Cardiac septum (tissue), 1 donor: ENCODE data around the gene POLA2. TPM values are rescaled to one million over a fixed set of nuclear protein-coding genes. Genes with fewer than 3 reads are reported as not detected.
"Not testable (repeated sequence)": the region's sequence is repeated elsewhere in the genome, so short reads cannot be mapped to it uniquely, and the experiment has no call there.

Experiments used
- DNase-seq: peaks from one replicate; pipeline ENCODE4 v3.0.0-alpha.2; 2020; ENCODE audit warnings: low spot score
- intact Hi-C: fragments of 100-400 bp; cut with DNase I; formaldehyde crosslinking; loops from one replicate; pipeline ENCODE4 v1.14.0; 2022
- total RNA-seq: library from RNA; stranded (reverse); fragmentation: NEBNext Ultra II Directional; extraction: Animal tissue kit (Norgen Biotek cat#: 25700); gene quantifications from one replicate; pipeline ENCODE4 v1.2.1, GENCODE V29; 2021
- donor health status: DM: no; HTN: no; CAD: no.

POLA2 gene
- total RNA-seq, 1 donor from 2014 or later: 3.5 TPM

- intact Hi-C loops, DNase-seq: not testable (repeated sequence)
These were observed 23.5 kb upstream of the POLA2 start for GRCh38 chr11:65238302-65238701.

DNA sequence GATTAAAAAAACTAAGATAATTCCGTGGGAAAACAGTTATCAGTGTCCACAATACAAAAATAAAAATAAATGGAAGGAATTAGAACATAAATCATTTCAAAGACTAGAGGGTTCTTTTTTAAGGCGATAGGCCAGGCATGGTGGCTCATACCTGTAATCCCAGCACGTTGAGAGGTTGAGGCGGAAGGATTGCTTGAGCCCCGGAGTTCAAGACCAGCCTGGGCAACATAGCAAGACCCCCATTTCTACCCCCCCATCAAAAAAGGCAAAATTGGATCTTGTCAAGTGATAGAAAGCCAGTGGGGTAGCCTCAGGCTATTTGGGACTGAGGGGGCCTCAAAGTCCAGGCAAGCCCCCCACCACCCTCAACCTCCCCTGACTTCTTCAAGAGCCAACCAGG lies 20.6 kb upstream of the POLA2 start:
- intact Hi-C loops: no loop called here
- no peak for DNase-seq

DNA sequence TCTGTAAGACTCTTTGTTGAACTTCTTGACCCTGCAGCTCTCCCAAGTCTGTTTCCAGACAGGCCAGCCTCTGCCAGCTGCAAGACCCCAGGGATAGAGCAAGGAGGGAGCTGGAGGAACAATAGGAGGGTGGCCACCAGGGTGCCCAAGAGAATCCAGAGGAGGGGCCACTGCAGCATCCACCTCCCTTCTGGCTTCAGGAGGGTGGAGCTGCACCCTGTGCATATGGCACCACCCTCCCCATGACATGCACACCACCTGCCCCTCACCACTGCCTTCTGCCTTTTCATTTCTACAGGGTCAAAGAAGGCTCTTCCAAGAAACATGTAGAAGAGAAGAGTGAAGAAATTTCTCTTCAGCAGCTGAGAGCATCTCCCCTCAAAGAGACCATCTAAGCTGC lies 20.1 kb upstream of the POLA2 start:
- intact Hi-C loops: no loop called here

DNA sequence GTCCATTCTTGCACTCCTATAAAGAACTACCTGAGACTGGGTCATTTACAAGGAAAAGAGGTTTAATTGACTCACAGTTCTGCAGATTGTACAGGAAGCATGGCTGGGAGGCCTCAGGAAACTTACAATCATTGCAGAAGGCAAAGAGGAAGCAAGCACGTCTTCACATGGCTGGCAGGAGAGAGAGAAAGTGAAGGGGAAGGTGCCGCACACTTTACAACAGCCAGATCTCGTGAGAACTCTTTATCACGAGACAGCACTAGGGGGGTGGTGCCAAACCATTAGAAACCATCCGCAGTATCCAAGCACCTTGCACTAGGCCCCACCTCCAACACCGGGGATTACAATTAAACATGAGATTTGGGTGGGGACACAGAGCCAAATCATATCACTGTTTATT lies 19.4 kb upstream of the POLA2 start:
- no peak for DNase-seq
- intact Hi-C loops: no loop called here

More for the DNA sequence above, 20.1 kb upstream of the POLA2 start:
- no peak for DNase-seq

DNA sequence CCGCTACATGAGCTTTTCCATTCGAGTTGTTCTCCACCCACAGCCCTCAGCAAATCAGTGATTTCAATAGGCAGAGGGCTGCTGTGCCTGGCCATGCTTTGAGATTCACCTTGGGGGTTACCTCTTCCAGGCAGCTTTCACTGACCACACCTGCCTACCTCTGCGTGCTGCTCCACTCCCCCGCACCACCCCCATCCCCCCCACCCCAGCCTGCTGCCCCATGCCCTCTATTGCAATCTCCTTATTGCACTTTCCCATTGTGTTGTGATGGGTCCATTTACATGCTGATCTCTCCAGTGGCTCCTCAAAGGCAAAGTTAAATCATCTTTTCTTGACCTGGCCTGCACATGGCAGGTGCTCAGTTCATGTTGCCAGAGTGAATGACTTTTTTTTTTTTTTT lies 18.0 kb upstream of the POLA2 start:
- intact Hi-C loops: no loop called here
- DNase-seq: no peak

GRCh38 chr11:65245046-65245445 lies 16.7 kb upstream of the POLA2 start:
- intact Hi-C loops, DNase-seq: not testable (repeated sequence)

DNA sequence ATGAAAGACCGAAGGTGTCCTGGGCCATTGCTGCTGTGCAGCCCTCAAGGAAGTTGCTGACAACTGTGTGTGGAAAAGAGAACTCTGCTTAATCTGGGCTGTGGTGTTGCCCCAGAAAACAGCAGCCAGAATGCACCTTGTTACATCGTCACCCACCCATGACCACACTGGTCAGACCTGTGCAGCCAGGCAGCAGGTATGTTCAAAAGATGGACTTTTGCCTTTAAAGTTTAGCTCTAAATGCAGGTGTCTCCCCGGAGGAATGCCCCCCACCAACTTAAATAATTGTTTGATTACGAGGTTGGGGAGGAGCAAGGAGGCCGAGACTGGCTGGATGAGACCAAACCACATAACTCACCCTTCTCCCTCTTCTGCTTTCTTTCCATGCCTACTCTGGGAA lies 15.3 kb upstream of the POLA2 start:
- DNase-seq: no peak
- intact Hi-C loops: no loop called here

DNA sequence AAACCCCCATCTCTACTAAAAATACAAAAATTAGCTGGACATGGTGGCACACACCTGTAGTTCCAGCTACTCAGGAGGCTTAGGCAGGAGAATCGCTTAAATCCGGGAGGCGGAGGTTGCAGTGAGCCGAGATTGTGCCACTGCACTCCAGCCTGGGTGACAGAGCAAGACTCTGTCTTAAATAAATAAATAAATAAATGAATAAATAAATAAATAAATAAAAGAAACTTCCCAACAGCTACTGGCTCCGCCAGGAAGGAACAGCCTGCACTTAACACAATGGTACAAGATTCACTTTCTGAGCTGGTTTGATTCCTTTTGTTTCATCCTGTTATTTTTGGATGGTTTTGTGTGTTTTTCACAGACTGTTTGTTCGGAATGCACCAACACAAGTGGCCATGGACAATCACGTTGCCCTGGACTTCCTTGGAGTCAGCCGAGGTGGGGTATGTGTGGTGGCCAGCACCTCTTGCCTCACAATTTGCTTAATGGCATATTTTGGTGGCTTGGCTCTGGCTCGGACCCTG lies 13.5 kb upstream of the POLA2 start:
- intact Hi-C loops, DNase-seq: not testable (repeated sequence)

GRCh38 chr11:65251476-65251875 lies 10.3 kb upstream of the POLA2 start:
- DNase-seq: no peak
- intact Hi-C loops: no loop called here

DNA sequence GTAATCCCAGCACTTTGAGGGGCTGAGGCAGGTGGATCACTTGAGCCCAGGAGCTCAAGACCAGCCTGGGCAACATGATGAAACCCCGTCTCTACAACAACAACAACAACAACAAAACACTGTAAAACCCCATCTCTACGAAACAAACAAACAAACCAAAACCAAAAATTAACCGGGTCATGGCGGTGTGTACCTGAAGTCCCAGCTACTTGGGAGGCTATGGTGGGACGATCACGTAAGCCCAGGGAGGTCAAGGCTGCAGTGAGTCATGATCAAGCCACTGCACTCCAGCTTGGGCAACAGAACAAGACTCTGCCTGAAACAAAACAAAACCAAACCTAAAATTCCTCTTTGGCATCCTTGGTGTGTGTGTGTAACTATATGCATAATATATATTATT lies 7.0 kb upstream of the POLA2 start:
- no peak for DNase-seq
- intact Hi-C loops: no loop called here

GRCh38 chr11:65258988-65259387 lies 2.8 kb upstream of the POLA2 start:
- intact Hi-C loops: no loop called here
- DNase-seq: no peak

DNA sequence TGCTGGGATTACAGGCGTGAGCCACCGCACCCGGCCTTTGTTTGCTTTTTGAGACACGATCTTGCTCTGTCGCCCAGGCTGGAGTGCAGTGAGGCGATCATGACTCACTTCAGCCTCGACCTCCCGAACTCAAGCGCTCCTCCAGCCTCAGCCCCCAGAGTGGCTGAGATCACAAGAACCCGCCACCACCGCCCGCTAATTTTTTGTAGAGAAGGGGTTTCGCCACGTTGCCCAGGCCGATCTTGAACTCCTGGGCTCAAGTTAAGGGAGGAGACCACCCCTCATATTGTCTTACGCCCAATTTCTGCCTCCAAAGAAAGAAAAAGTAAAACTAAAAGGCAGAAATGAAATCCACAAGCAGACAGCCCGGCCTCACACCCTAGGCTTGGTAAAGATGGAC lies 1.5 kb upstream of the POLA2 start:
- intact Hi-C loops: no loop called here
- DNase-seq: no peak

- no peak for DNase-seq
- intact Hi-C loops: no loop called here
These were observed 789 bp upstream of the POLA2 start for GRCh38 chr11:65260756-65261590.

DNA sequence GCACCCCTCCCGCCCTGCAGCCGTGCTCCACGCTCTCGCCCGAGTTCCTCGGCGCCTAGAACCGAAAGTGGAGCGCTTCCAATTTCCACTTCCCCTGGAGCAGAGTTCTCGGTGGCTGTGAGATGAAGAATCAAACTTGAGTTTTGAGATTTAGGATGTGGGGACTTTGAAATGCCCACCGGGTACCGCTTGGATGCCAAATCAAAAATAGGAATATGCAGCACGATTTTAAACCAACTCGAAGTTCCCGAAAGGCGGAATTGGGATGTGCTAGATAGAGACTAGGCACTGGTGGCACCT lies 569 bp downstream of the POLA2 start:
- intact Hi-C loops: no loop called here
- peak; percentile 84 for DNase-seq

DNA sequence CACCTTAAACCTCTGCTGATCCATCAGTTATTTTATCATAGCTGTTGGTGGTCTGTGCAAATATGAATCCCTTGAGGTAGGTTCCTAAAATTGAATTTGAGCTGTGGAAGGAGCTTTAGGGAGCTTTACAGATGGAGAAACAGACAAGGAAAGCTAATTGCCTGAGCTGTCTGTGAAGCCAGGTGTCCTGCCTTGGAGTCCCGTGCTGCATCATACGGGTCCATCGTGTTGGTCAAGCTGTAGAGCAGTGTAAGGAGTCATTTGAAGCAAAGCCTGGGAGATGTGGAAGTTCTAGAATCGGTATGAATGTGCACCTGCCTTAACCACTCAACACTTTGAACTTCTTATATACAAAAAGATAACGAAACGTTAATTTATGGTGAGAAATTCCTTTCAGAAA lies 1.0 kb downstream of the POLA2 start:
- intact Hi-C loops: no loop called here
- DNase-seq: no peak

GRCh38 chr11:65264747-65265146 lies 3.0 kb downstream of the POLA2 start:
- DNase-seq, intact Hi-C loops: not testable (repeated sequence)

GRCh38 chr11:65266210-65266609 lies 4.4 kb downstream of the POLA2 start:
- no peak for DNase-seq
- intact Hi-C loops: no loop called here

GRCh38 chr11:65274735-65275682 lies 13.2 kb downstream of the POLA2 start:
- DNase-seq: peak; percentile 76
- intact Hi-C loops: loop anchor here (1.0 kb wide), 2 partner anchors 40 to 55 kb away; no protein-coding TSS in a partner anchor

DNA sequence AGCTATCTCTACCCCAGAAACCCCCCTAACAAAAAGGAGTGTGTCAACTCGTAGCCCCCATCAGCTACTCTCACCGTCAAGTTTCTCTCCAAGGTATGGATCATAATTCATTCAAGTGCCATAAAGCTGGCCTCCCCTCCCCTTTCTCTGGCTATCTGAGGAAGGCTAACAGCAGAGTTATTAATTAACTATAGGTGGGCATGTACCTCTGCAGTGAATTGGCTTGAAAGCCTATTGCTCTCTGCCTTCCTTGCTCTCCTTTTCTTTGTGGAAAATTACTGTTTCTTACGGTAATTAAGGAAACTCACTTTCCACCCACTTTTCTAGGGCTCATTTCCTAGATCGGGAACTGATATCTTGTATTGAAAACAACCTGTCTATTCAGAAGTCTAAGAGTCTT lies 14.1 kb downstream of the POLA2 start:
- DNase-seq: no peak
- intact Hi-C loops: loop anchor here (1.0 kb wide), 2 partner anchors 39 to 54 kb away; no protein-coding TSS in a partner anchor

GRCh38 chr11:65277631-65278277 lies 16.0 kb downstream of the POLA2 start:
- no peak for DNase-seq
- intact Hi-C loops: no loop called here
